Pancreas (tissue), 10 donors: ENCODE data around the gene SKOR2. TPM values are rescaled to one million over a fixed set of nuclear protein-coding genes. Genes with fewer than 3 reads are reported as not detected.
A peak's percentile ranks its signal among the peaks of the same experiment; 100 is the strongest.

ENCODE experiments used
- ATAC-seq, 4 donors: fragments of 200-7000 bp; cut with Tn5 transposase; one replicate each; pipeline versions ENCODE4 v1.8.0 to v1.9.1; 2020; ENCODE audit warnings: mild to moderate bottlenecking in 4 of 4, moderate library complexity in 4 of 4
- DNase-seq, 6 donors: peaks; one replicate each; pipeline ENCODE4 v3.0.0-alpha.2; 2020
- FAIRE-seq: peaks from 2 replicates; lab custom pipeline; 2012; peaks lifted over from hg19 to GRCh38; lab: Jason Lieb, UNC
- H3K27ac ChIP-seq, 4 donors: fragments of 200-600 bp; sonication (generic); 1 replicate in 3 of 4; 2 replicates in 1 of 4; pipeline versions ENCODE4 v1.5.0 to v1.8.0; 2020
- H3K27me3 ChIP-seq, 4 donors: fragments of 200-600 bp; one replicate each; pipeline ENCODE4 v1.8.0; 2021
- H3K36me3 ChIP-seq, 3 donors: fragments of 200-600 bp; sonication (generic) in 1 of 3; one replicate each; pipeline versions ENCODE4 v1.5.0 to v1.8.0; 2020 to 2021
- H3K4me1 ChIP-seq, 3 donors: fragments of 200-600 bp; one replicate each; pipeline ENCODE4 v1.8.0; 2021
- H3K4me3 ChIP-seq, 4 donors: fragments of 200-600 bp; sonication (generic) in 2 of 4; one replicate each; pipeline versions ENCODE4 v1.5.0 to v1.8.0; 2020 to 2021
- H3K9me3 ChIP-seq, 4 donors: fragments of 200-600 bp; one replicate each; pipeline ENCODE4 v1.8.0; 2021
- WGBS, 2 donors: extraction: QIAGEN DNeasy Blood & Tissue Kit; methylation state at CpG; one replicate each; pipeline ENCODE4 v1.1.7; 2013; 5-methylcytosine and 5-hydroxymethylcytosine counted together
- intact Hi-C, 3 donors: fragments of 100-400 bp; cut with DNase I; formaldehyde crosslinking; loops; one replicate each; pipeline versions ENCODE4 v1.11.1 to v1.14.2; 2022
- polyA plus RNA-seq, 2 donors: library from polyadenylated mRNA; stranded (reverse); fragments of 200-250 nt; gene quantifications; one replicate each; pipeline ENCODE4 v1.2.3, GENCODE V29; 2013
- total RNA-seq, 6 donors: library from RNA; stranded (reverse); fragmentation: NEBNext Ultra II Directional in 4 of 6; extraction: Animal tissue kit (Norgen Biotek cat#: 25700) in 4 of 6; gene quantifications; one replicate each; pipeline versions ENCODE4 v1.2.1 to v1.2.4, GENCODE V29; 2021 to 2023
- TF ChIP-seq, protein P1 (sequence below), 4 donors: fragments of 200-600 bp; sonication (generic) in 3 of 4; IDR thresholded peaks; one replicate each; pipeline versions ENCODE4 v1.5.0 to v1.8.0; 2021; ENCODE audit warnings: antibody characterized with exemption in 4 of 4
- donor health status: healthy with polysubstance abuse.
- donor health status: DM: no; HTN: no; CAD: no; lungs with moderate emphysema.
- donor health status: DM: no; HTN: no; CAD: no.
- donor health status: control.
- donor health status: control.
- donor health status: Bipolar disorder and iron deficiency.
- donor health status: DM: yes; HTN: yes; CAD: no.
- donor health status: DM: no; HTN: no; CAD: no.
- donor health status: DM: no; HTN: no; CAD: no.
- donor health status: DM: yes; HTN: yes; CAD: no.

Gene SKOR2
- total and polyA plus RNA-seq, 8 donors: not detected

DNA sequence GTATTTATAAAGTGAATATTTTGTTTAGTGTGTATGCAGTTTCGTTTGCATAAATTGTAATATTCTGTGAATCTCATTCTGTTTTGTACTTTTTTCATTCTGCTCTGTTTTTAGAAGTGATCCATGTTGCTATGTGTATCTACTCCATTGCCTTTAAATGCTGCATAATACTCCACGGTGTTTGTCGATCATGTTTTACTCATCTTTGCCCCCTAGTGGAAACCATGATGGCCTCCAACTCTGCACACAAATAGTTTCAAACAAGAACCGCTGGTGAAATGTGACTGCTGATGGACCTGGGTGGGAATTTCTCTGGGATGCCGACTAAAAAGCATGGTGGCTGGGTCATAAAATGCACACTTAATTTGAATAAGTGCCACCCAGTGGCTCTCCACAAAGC is 32.0 kb upstream of the SKOR2 start:
- Histone ChIP-seq H3K27ac (no peak overlapping the region), H3K4me3 (no peak overlapping the region), H3K4me1 (no peaks in the 10 kb centered on the region), H3K9me3 (no peaks in the 10 kb centered on the region), H3K27me3 (no peaks in the 10 kb centered on the region), H3K36me3 (no peaks in the 10 kb centered on the region)
- no peak for ATAC-seq
- WGBS, 2 donors: 37 to 43% methylated on average over 5 of the region's 5 CpGs
- DNase-seq: no peak
- TF ChIP-seq, protein P1, sequence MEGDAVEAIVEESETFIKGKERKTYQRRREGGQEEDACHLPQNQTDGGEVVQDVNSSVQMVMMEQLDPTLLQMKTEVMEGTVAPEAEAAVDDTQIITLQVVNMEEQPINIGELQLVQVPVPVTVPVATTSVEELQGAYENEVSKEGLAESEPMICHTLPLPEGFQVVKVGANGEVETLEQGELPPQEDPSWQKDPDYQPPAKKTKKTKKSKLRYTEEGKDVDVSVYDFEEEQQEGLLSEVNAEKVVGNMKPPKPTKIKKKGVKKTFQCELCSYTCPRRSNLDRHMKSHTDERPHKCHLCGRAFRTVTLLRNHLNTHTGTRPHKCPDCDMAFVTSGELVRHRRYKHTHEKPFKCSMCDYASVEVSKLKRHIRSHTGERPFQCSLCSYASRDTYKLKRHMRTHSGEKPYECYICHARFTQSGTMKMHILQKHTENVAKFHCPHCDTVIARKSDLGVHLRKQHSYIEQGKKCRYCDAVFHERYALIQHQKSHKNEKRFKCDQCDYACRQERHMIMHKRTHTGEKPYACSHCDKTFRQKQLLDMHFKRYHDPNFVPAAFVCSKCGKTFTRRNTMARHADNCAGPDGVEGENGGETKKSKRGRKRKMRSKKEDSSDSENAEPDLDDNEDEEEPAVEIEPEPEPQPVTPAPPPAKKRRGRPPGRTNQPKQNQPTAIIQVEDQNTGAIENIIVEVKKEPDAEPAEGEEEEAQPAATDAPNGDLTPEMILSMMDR (IDR thresholded peaks at IDR 0.05): peak in 2 of 4 donors; percentile 11 to 24
- intact Hi-C loops: no loop called here
- FAIRE-seq: no peak

DNA sequence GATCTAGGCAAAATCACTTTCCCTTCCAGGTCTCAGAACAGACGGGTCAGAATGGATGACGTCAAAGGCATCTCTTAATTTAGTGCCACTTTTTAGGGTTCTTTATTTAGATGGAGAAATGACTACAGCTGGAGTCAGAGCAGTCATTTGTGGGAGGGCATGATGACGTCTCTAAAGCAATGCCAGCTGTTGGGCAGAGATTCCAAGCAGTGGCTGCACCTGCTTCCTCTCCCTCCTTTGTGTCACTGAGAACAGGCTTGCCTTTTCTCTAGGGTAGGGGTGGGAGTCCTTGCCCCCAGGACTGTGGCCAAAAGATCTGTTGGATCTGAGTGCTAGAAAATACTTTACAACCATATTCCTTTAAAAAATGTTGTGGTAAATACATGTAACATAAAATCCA is 28.7 kb upstream of the SKOR2 start:
- FAIRE-seq (no peak), DNase-seq (no peak), ATAC-seq (no peak)
- TF ChIP-seq, protein P1 (IDR thresholded peaks at IDR 0.05): no peak
- intact Hi-C loops: no loop called here
- Histone ChIP-seq H3K9me3 (no peaks in the 10 kb centered on the region), H3K36me3 (no peaks in the 10 kb centered on the region), H3K4me1 (no peaks in the 10 kb centered on the region), H3K4me3 (no peak overlapping the region), H3K27me3 (no peaks in the 10 kb centered on the region), H3K27ac (no peak overlapping the region)
- 40 to 50% methylated on average over 3 of the region's 3 CpGs for WGBS, 2 donors

DNA sequence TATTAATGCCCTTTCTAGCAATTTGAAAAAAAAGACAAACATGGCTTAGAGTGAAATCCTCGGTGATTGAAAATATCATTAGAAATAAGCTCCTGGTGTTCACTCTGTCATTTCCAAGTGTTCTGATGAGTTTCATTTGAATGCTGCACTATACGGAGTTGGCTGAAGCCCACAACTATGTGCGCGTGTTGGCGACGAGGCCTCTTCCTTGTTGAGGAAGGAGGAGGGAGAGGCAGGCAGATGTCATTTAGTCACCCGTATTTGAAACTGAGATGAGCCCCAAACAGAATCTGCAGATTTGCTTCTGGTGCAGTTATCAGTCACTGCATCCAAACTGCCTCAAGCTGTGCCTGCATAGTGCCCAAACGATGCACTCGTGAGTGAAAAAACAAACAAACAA is 23.5 kb upstream of the SKOR2 start:
- Histone ChIP-seq H3K27me3 (no peaks in the 10 kb centered on the region), H3K27ac (no peak overlapping the region), H3K4me3 (no peak overlapping the region), H3K9me3 (no peaks in the 10 kb centered on the region), H3K36me3 (no peaks in the 10 kb centered on the region), H3K4me1 (no peaks in the 10 kb centered on the region)
- intact Hi-C loops: no loop called here
- no peak for ATAC-seq
- 36 to 45% methylated on average over 9 of the region's 9 CpGs for WGBS, 2 donors
- no peak for DNase-seq
- FAIRE-seq: no peak
- TF ChIP-seq, protein P1 (IDR thresholded peaks at IDR 0.05): no peak

DNA sequence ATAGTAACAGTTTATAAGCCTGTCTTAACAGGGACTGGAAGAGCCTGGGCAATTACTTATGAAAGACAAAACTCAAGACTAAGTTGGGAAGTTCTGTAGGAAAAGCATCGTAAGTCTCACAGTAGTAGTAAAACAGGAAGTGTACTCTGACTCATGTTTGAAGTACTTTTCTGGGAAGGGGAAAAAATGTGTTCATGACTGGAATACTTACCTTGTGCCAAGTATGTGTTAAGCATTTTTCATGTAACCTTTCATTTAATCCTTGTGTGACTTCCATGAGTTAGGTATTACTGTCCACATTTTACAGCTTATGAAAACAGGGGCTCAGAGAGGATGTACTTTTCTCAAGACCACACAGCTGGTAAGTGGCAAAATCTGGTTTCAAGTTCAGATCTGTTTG is 13.7 kb upstream of the SKOR2 start:
- TF ChIP-seq, protein P1 (IDR thresholded peaks at IDR 0.05): no peak
- Histone ChIP-seq H3K27ac (no peak overlapping the region), H3K9me3 (no peaks in the 10 kb centered on the region), H3K4me3 (no peak overlapping the region), H3K27me3 (peaks cover 0 to 24% (median 10%) of the 10 kb centered on the region in 4 donors), H3K4me1 (no peaks in the 10 kb centered on the region), H3K36me3 (no peaks in the 10 kb centered on the region)
- peak in 1 of 4 donors; percentile 36 for ATAC-seq
- no peak for FAIRE-seq
- DNase-seq: no peak
- WGBS, 2 donors: 43 to 59% methylated on average over 1 of the region's 1 CpG
- intact Hi-C loops: no loop called here

DNA sequence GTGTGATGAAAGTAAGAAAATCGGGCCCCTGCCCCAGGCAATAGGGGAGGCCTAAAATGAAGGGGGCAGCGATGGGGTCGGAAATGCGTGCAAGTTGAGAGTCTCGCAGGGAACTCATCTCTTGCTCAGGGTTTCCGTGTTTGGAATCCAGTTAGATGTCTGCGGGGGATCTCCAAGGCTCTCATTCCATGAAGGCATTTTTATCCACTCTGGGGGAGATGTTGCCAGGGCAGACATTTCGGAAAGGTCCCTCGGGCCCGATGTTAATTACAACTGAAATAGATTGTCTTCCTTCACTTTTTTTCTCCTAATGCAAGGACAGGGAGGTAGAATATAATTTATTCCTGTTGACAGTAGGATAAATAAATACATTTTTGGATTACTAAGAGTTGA is 12.8 kb upstream of the SKOR2 start:
- H3K27me3 ChIP-seq: peaks cover 0 to 27% (median 12%) of the 10 kb centered on the region in 4 donors
- no peaks in the 10 kb centered on the region for H3K4me1 ChIP-seq
- TF ChIP-seq, protein P1 (IDR thresholded peaks at IDR 0.05): no peak
- DNase-seq: no peak
- H3K4me3 ChIP-seq: peak overlapping the region in 1 of 4 donors; percentile 38
- 9 to 11% methylated on average over 10 of the region's 10 CpGs for WGBS, 2 donors
- H3K36me3 ChIP-seq: no peaks in the 10 kb centered on the region
- no peak for ATAC-seq
- intact Hi-C loops: no loop called here
- no peaks in the 10 kb centered on the region for H3K9me3 ChIP-seq
- no peak overlapping the region for H3K27ac ChIP-seq
- FAIRE-seq: no peak
